Activated T-cell treated with anti-CD3 and anti-CD28 coated beads, Interleukin-2, amount 50 U/mL, for 24 hours (primary cell): ENCODE data around the gene KCNMA1.
A peak's percentile ranks its signal among the peaks of the same experiment; 100 is the strongest.
"Not testable (repeated sequence)": the region's sequence is repeated elsewhere in the genome, so short reads cannot be mapped to it uniquely, and the experiment has no call there.

ENCODE experiments used
- DNase-seq: peaks from one replicate; pipeline ENCODE4 v3.0.0-alpha.2; 2020
- H3K27ac Mint-ChIP-seq: 2 replicates; pipeline ENCODE4 v1.8.0; 2020; ENCODE audit warnings: mild to moderate bottlenecking, mixed read lengths
- H3K27me3 Mint-ChIP-seq: 2 replicates; pipeline ENCODE4 v1.8.0; 2020; ENCODE audit warnings: mixed read lengths
- H3K36me3 Mint-ChIP-seq: 2 replicates; pipeline ENCODE4 v1.8.0; 2020; ENCODE audit warnings: low read depth, mixed read lengths
- H3K4me1 Mint-ChIP-seq: 2 replicates; pipeline ENCODE4 v1.8.0; 2020; ENCODE audit warnings: low read depth, mixed read lengths
- H3K4me3 Mint-ChIP-seq: 2 replicates; pipeline ENCODE4 v1.8.0; 2020; ENCODE audit warnings: mild to moderate bottlenecking, moderate library complexity, mixed read lengths
- H3K9me3 Mint-ChIP-seq: 2 replicates; pipeline ENCODE4 v1.8.0; 2020; ENCODE audit warnings: mixed read lengths

KCNMA1 gene

GRCh38 chr10:77637532-77638320 is at the start of gene KCNMA1:
KCNMA1 (minus strand) TSS chr10:77637808.
- Mint-ChIP-seq H3K9me3 (no peaks in the 10 kb centered on the region), H3K27me3 (peaks cover 85% of the 10 kb centered on the region), H3K4me3 (peak within 1 kb of the TSS; percentile 64), H3K36me3 (no peaks in the 10 kb centered on the region), H3K27ac (no peak within 1 kb of the TSS), H3K4me1 (peaks cover 13% of the 10 kb centered on the region)
- peak; percentile 39 for DNase-seq

GRCh38 chr10:77686650-77687417 is 49.2 kb upstream of the KCNMA1 start:
- Mint-ChIP-seq H3K4me3 (no peak overlapping the region), H3K36me3 (no peaks in the 10 kb centered on the region), H3K27ac (no peak overlapping the region), H3K27me3 (peaks cover 49% of the 10 kb centered on the region), H3K4me1 (no peaks in the 10 kb centered on the region), H3K9me3 (no peaks in the 10 kb centered on the region)
- DNase-seq: no peak

DNA sequence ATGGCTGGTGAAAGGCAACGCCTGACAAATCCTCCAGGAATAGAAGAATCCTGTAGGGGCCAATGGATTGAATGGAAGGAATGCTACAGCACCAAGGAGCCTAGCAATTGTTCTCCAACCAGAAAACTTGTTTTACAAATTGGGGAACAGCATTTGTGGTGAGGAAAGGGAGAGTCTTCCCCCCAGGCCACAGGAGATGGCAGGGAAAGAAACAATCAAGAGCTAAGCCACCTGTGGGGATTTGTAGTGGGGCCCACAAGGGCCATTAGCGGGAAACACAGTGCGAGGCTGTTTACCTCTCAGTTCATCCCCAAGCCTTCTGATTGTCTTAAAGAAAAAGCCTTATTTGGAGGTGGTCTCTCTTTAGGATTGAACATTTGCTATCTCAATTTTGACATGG is 48.5 kb upstream of the KCNMA1 start:
- Mint-ChIP-seq H3K4me3 (no peak overlapping the region), H3K27ac (no peak overlapping the region), H3K27me3 (peaks cover 49% of the 10 kb centered on the region), H3K4me1 (no peaks in the 10 kb centered on the region), H3K9me3 (no peaks in the 10 kb centered on the region), H3K36me3 (no peaks in the 10 kb centered on the region)
- no peak for DNase-seq

DNA sequence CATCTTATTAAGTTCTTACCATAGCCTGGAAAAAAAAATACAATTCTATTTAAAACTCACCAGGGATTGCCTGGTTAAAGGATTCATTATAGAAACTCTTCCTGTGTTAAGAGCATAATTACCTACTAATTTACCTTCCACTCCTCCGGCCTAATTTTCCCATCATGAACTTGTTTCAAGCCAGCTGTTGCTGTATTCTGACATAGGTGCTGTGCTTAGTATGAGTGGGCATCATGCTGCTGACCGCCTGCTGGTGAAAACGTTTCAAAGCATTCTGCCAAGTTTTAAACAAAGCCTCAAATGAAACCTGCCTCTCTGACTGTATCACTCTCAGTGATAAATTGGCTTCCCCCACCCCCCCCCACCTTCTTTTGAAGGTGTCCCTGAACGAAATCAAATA is 47.8 kb upstream of the KCNMA1 start:
- H3K4me3 Mint-ChIP-seq: no peak overlapping the region
- H3K27ac Mint-ChIP-seq: no peak overlapping the region
- H3K4me1 Mint-ChIP-seq: no peaks in the 10 kb centered on the region
- H3K9me3 Mint-ChIP-seq: no peaks in the 10 kb centered on the region
- no peak for DNase-seq
- H3K27me3 Mint-ChIP-seq: peaks cover 50% of the 10 kb centered on the region
- no peaks in the 10 kb centered on the region for H3K36me3 Mint-ChIP-seq

DNA sequence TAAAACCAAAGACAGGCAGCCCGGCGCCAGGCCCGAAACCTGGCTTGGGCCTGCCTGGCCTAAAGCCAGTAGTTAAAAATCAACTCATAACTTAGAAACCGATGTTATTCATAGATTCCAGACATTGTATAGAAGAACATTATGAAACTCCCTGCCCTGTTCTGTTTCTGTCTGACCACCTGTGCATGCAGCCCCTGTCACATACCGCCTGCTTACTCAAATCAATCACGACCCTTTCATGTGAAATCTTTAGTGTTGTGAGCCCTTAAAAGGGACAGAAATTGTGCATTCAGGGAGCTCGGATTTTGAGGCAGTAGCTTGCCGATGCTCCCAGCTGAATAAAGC is 45.5 kb upstream of the KCNMA1 start:
- H3K9me3 Mint-ChIP-seq, H3K27ac Mint-ChIP-seq, H3K4me1 Mint-ChIP-seq, DNase-seq, H3K4me3 Mint-ChIP-seq, H3K36me3 Mint-ChIP-seq: not testable (repeated sequence)
- H3K27me3 Mint-ChIP-seq: peaks cover 33% of the 10 kb centered on the region

- DNase-seq: no peak
- Mint-ChIP-seq H3K9me3 (no peaks in the 10 kb centered on the region), H3K4me1 (no peaks in the 10 kb centered on the region), H3K36me3 (no peaks in the 10 kb centered on the region), H3K27me3 (peaks cover 31% of the 10 kb centered on the region), H3K27ac (no peak overlapping the region), H3K4me3 (no peak overlapping the region)
These were observed 44.9 kb upstream of the KCNMA1 start for GRCh38 chr10:77682393-77683087.

GRCh38 chr10:77681839-77682238 is 44.2 kb upstream of the KCNMA1 start:
- Mint-ChIP-seq H3K36me3 (no peaks in the 10 kb centered on the region), H3K4me1 (no peaks in the 10 kb centered on the region), H3K27ac (no peak overlapping the region), H3K27me3 (peaks cover 28% of the 10 kb centered on the region), H3K4me3 (no peak overlapping the region), H3K9me3 (no peaks in the 10 kb centered on the region)
- no peak for DNase-seq

- Mint-ChIP-seq H3K27ac (no peak overlapping the region), H3K4me1 (no peaks in the 10 kb centered on the region), H3K9me3 (no peaks in the 10 kb centered on the region), H3K36me3 (no peaks in the 10 kb centered on the region), H3K4me3 (no peak overlapping the region), H3K27me3 (peaks cover 29% of the 10 kb centered on the region)
- DNase-seq: no peak
These were observed 43.2 kb upstream of the KCNMA1 start for GRCh38 chr10:77680811-77681210.

- no peak overlapping the region for H3K27ac Mint-ChIP-seq
- H3K9me3 Mint-ChIP-seq: no peaks in the 10 kb centered on the region
- H3K27me3 Mint-ChIP-seq: peaks cover 30% of the 10 kb centered on the region
These were observed 42.5 kb upstream of the KCNMA1 start for GRCh38 chr10:77680065-77680464.

DNA sequence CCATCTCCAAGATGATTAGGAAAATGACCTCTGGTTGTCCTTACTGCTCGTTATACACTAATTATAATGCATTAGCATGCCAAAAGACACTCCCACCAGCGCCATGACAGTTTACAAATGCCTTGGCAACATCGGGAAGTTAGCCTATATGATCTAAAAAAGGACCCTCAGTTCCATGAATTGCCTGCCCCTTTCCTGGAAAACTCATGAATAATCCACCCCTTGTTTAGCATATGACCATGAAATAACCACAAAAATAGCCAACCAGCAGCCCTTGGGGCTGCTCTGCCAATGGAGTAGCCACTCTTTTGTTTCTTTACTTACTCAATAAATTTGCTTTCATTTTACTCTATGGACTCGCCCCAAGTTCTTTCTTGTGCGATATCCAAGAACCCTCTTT is 41.6 kb upstream of the KCNMA1 start:
- Mint-ChIP-seq H3K27ac (no peak overlapping the region), H3K36me3 (no peaks in the 10 kb centered on the region), H3K4me3 (no peak overlapping the region), H3K9me3 (no peaks in the 10 kb centered on the region), H3K4me1 (no peaks in the 10 kb centered on the region), H3K27me3 (peaks cover 31% of the 10 kb centered on the region)
- no peak for DNase-seq

More at GRCh38 chr10:77680065-77680464, 42.5 kb upstream of the KCNMA1 start:
- Mint-ChIP-seq H3K4me1 (no peaks in the 10 kb centered on the region), H3K4me3 (no peak overlapping the region), H3K36me3 (no peaks in the 10 kb centered on the region)
- no peak for DNase-seq

DNA sequence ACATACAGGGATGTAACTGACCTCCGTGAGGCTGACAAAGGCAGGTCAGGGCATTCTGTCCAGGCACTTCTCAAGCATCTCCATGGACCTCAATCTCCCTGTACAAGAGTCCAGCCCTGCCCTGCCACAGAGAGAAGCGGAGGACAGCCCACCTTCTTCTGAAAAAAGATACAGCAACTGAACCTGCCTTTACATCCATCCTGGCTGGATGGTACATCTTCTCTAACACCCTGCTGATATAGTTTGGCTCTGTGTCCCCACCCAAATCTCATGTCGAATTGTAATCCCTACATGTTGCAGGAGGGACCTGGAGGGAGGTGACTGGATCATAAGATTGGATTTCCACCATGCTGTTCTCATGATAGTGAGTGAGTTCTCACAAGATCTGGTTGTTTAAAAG is 40.5 kb upstream of the KCNMA1 start:
- Mint-ChIP-seq H3K36me3 (no peaks in the 10 kb centered on the region), H3K27me3 (peaks cover 29% of the 10 kb centered on the region), H3K27ac (no peak overlapping the region), H3K9me3 (no peaks in the 10 kb centered on the region), H3K4me1 (no peaks in the 10 kb centered on the region), H3K4me3 (no peak overlapping the region)
- no peak for DNase-seq

DNA sequence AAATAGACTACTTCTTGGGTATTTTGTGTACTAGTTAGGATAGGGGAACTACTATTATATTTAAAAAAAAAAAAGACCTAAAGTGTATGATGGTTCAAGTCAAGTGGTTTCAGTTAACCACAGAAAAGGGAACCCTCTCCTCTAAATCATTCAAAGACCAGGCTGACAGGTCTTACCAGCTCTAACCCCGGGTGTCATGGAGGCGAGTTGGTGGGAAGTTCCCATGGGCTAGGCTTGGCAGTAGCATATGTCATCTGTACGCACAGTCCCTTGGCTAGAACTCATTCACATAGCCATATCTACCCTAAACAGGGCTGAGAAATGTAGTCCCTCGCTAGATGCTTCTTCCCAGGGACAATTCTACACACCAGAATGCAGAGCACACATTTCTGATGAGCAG is 37.7 kb upstream of the KCNMA1 start:
- Mint-ChIP-seq H3K4me3 (no peak overlapping the region), H3K27ac (no peak overlapping the region), H3K9me3 (no peaks in the 10 kb centered on the region), H3K27me3 (peaks cover 28% of the 10 kb centered on the region), H3K36me3 (no peaks in the 10 kb centered on the region), H3K4me1 (no peaks in the 10 kb centered on the region)
- no peak for DNase-seq

- DNase-seq: no peak
- Mint-ChIP-seq H3K36me3 (no peaks in the 10 kb centered on the region), H3K27ac (no peak overlapping the region), H3K27me3 (peaks cover 36% of the 10 kb centered on the region), H3K4me1 (no peaks in the 10 kb centered on the region), H3K4me3 (no peak overlapping the region), H3K9me3 (no peaks in the 10 kb centered on the region)
These were observed 36.0 kb upstream of the KCNMA1 start for GRCh38 chr10:77673515-77674140.

DNA sequence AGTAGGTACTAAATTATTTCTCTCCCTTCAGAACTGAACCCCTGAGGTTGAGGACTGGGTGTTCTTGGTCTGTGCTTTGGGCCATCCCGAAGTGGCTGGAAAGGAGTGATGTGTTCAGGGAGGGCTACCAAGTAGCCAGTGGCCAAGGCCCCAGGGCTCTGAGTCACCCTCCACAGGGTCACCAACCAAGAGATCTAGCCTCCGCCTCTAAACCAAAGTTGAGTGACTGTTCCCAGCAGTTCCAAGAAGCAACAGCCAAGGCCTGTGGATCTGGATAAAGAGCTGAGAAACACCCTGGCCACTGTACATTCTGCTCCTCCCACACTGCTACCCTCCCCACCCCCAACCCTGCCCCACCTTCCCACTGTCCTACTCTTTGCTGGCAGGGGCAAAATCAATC is 35.5 kb upstream of the KCNMA1 start:
- H3K4me1 Mint-ChIP-seq: no peaks in the 10 kb centered on the region
- no peak overlapping the region for H3K4me3 Mint-ChIP-seq
- no peaks in the 10 kb centered on the region for H3K36me3 Mint-ChIP-seq
- no peaks in the 10 kb centered on the region for H3K9me3 Mint-ChIP-seq
- DNase-seq: no peak
- no peak overlapping the region for H3K27ac Mint-ChIP-seq
- peaks cover 38% of the 10 kb centered on the region for H3K27me3 Mint-ChIP-seq
